ENCODE measurements around the gene PADI6.

The PADI6 gene

GRCh38 chr1:17433261-17433660, 61.3 kb downstream of the PADI6 start:
- DNase-seq (ENCODE audit: low spot score), result no peak
- no peak for FAIRE-seq

DNA sequence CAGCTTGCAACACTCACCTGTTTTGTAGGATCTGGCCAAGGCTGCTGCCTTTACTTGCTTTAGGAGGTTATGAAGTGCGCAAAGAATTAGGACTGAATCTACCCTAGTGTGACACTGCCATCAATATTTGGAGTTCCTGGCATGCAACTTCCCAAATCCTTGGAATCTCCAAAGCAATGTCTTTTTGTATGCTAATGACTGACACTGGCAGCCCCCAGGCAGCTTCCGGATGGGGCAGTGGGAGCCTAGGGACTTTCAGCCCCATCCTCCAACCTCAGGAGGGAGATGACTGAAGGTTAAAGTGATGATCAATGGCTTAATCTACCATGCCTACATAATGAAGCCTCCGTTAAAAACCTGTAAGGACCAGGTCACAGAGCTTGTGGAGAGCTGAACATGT, 62.0 kb downstream of the PADI6 start:
- DNase-seq (ENCODE audit: low spot score) (no peak), FAIRE-seq (no peak)

DNA sequence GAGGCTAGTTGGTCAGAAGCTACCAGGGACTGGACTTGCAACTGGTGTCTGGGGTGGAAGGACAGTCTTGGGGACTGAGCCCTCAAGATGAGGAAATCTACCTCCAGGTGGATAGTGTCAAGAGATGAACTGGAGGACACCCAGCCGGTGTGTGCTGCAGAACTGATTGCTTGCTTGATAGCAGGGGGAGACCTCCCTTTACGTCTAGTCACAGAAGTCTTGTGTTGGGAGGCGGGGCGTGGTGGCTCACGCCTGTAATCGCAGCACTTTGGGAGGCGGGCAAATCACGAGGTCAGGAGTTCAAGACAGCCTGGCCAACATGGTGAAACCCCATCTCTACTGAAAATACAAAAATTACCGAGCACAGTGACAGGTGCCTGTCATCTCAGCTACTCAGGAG, 62.6 kb downstream of the PADI6 start:
- FAIRE-seq (no peak), DNase-seq (ENCODE audit: low spot score) (no peak)

- FAIRE-seq (no peak), DNase-seq (ENCODE audit: low spot score) (no peak)
These were observed 64.6 kb downstream of the PADI6 start for GRCh38 chr1:17436380-17437174.

DNA sequence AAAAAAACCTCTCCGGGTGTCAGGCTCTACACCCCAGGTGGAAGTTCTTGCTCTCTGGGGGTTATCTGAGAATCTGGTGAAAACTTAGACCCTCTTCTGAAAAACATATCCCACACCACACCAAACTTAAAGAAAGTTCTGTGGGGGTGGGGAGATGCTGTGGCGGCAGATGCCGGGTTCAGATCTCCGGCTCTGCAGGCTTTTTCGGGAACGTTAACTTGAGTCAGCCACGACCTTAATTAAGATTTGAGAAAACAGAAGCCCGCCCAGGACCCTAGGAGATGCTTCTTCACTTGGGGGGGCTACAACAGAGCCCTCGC, 65.2 kb downstream of the PADI6 start:
- no peak for FAIRE-seq
- no peak for DNase-seq (ENCODE audit: low spot score)

DNA sequence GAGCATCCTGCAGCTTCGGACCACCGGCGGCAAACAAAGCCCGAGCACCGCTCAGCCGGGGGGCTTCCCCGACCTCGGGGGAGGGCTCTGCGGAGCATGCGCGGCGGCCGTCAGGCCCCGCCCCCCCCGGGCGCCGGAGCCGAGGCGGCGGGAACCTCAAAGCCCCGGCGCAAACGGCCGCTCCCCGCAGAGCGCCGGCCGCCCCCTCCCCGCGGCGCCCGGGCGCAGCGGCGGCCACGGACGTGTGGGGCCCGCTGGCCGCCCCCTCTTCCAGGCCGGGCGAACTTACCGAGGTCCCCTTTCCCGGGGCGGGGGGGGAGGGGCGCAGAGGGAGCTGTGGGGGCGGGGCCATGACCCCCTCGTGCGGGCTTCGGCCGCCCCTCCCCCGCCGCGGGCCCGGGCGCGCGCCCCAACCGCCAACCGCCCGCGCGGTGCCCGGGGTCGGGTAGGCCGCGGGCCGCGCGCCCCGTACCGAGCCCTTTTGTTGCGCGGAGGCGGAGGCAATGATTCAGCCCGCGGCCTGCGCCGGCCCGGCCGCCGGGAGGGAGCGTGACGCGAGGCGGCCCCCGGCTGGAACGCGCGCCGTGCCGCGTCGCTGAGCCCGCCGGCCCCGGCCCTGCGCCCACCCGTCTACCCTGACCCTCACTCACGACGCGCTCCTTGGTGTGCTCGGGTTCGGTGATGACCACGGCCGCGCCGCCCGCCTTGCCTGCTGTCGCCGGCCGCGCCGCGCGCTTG, 65.8 kb downstream of the PADI6 start:
- no peak for FAIRE-seq
- DNase-seq (ENCODE audit: low spot score), result no peak

GRCh38 chr1:17438318-17439249, 66.6 kb downstream of the PADI6 start:
- FAIRE-seq (no peak), DNase-seq (ENCODE audit: low spot score) (peak; percentile 61)

DNA sequence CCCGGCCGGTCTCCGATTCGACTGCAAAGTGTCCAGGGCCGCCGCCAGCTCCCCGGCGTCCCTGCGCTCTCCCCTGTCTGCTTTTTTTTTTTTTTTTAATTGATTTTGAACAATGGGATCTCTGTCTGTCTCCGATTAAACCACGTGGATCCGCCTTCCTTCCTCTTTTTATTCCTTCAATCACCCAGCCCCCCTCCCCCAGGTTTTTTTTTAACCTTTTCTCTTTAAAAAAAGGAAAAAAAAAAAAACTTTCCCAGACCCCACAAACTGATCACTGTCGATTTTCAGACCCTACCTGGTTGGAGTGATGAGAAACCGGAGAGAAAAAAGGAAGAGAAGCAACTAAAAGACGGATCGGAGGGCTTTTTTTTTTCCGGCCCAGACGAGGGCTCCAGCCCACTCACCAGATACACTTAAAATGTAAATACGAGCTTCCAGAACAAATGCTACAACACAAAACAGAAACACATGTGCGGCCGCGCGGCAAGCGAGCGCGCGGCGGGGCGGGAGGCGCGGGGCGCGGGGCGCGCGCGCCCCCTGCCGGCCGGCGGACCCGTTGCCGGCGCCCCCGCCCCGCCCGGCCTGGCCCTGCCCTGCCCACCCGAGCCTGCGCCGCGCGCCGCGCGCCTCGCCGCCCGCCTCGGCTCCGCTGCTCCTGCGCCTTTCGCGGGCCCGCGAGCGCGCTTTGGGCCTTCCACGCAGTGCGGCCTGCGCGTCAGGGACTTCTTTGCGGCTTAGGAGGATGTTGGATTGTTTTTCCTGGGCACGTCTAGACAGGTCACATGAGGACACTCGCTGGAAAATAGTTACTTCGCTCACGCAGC, 67.5 kb downstream of the PADI6 start, which contains the start of gene RCC2:
RCC2 (minus strand) TSS at position 428 of the 824 bp plus-strand sequence. CDS start 1,163 bp downstream, outside the sequence.
- no peak for FAIRE-seq
- peak; percentile 80 for DNase-seq (ENCODE audit: low spot score)

DNA sequence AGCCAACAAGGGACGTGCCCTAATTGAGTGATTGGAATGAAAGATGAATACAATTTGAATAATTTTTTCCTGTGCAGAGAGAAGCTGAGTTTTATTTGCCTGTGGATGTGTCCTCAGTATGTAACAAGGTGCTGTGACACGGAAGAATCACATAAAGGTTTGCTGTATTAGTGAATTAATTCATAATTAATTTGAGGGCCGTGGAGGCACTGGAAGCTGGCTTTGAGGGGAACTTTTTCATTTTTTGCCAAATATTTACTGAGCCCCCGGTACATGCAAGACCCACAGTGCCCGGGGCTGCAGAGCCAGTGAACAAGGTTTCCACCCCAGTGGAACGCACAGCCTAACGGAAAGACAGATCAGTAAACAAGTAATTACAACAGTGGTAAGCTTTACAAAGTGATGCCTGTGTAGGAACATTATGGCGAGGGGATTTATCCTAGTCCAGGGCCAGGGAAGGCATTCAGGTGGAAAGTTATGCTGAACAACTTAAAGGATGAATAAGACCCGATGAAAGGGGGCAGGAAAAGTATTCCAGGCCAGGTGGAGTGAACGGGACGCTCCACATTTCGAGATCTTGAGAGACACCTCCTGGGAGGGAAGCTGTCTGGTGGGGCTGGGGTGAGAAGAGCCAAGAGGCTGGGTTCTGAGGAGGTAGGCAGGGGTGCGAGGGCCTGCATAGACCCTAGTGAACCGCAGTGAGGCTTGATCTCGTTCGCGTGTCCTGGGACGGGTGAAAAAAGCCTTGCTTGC, 68.3 kb downstream of the PADI6 start:
- FAIRE-seq (no peak), DNase-seq (ENCODE audit: low spot score) (no peak)

GRCh38 chr1:17440827-17441168, 68.8 kb downstream of the PADI6 start:
- DNase-seq (ENCODE audit: low spot score), result no peak
- no peak for FAIRE-seq

GRCh38 chr1:17441265-17441992, 69.4 kb downstream of the PADI6 start:
- no peak for FAIRE-seq

DNA sequence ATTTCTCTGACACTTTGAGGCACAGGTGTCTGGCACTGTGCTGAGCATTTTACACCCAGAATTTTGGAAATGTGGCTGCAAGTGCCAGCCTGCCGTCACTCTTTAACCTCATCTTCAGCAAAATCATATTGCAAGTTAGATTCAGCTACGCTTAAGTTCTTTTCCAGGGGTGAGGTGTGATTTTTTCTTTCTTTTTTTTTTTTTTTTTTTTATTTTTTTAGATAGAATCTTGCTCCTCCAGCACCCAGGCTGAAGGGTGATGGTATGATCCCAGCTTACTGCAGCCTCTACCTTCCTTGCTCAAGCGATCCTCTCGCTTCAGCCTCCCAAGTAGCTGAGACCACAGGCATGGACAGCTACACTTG, 70.0 kb downstream of the PADI6 start:
- no peak for DNase-seq (ENCODE audit: low spot score)
- no peak for FAIRE-seq

More at GRCh38 chr1:17441265-17441992, 69.4 kb downstream of the PADI6 start:
- no peak for DNase-seq (ENCODE audit: low spot score)

- DNase-seq (ENCODE audit: low spot score), result no peak
- no peak for FAIRE-seq
These were observed 70.8 kb downstream of the PADI6 start for GRCh38 chr1:17442841-17443240.

DNA sequence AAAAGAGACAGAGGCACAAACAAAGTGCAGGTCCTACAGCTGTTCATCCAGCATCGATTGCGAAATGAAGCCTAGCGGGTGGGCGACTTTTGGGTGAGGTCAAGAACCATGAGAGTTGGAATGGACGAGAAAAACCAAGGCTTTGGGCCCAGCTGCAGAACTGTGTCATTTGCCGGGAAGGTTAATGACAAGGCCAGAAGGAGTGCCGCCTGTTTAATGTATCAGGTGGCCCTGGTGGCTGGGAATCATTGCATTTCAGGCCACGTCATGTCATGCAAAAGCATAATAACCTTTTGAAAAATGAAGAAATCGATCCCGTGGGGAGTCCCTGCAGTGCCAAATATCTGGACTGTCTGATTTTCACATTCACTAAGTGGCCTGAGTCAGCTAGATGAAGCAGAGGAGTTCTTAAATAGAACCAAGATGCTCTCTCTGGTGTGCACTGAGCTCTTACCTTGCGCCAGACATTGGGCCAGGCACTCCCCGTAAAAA, 75.6 kb downstream of the PADI6 start:
- FAIRE-seq (no peak), DNase-seq (ENCODE audit: low spot score) (no peak)

Data from RCC 7860 (cell line).